ENCODE results near the gene VPS37C. TPM values are rescaled to one million over a fixed set of nuclear protein-coding genes. Genes with fewer than 3 reads are reported as not detected.
A peak's percentile ranks its signal among the peaks of the same experiment; 100 is the strongest.
"Not testable (repeated sequence)": the region's sequence is repeated elsewhere in the genome, so short reads cannot be mapped to it uniquely, and the experiment has no call there.

Gene VPS37C
- 10 to 100 TPM; 16.9 to 22.0 (median 19.2) TPM for polyA plus RNA-seq (ENCODE audit: insufficient read length in 3 of 3)
- long read RNA-seq, donor 1, transcript VPS37C-201 (5 exons, 2,865 nt): major isoform, 10 of 10 reads
- long read RNA-seq, donor 1, partial matches to known transcripts: 0 of 10 reads
- long read RNA-seq, donor 1, other reads (novel, unspliced or antisense): 0 of 10 reads
- long read RNA-seq, donor 2, transcript VPS37C-201 (5 exons, 2,865 nt): major isoform, 8 of 8 reads
- long read RNA-seq, donor 2, partial matches to known transcripts: 0 of 8 reads
- long read RNA-seq, donor 2, other reads (novel, unspliced or antisense): 0 of 8 reads
- long read RNA-seq, donor 3, transcript VPS37C-201 (5 exons, 2,865 nt): major isoform, 9 of 10 reads
- long read RNA-seq, donor 3, partial matches to known transcripts: 0 of 10 reads
- long read RNA-seq, donor 3, other reads (novel, unspliced or antisense): 0 of 10 reads
- long read RNA-seq, donor 4, transcript VPS37C-201 (5 exons, 2,865 nt): major isoform, 5 of 5 reads
- long read RNA-seq, donor 4, partial matches to known transcripts: 0 of 5 reads
- long read RNA-seq, donor 4, other reads (novel, unspliced or antisense): 0 of 5 reads
- long read RNA-seq, donor 5: 0 reads
- long read RNA-seq, donor 6, transcript VPS37C-201 (5 exons, 2,865 nt): major isoform, 7 of 7 reads
- long read RNA-seq, donor 6, partial matches to known transcripts: 0 of 7 reads
- long read RNA-seq, donor 6, other reads (novel, unspliced or antisense): 0 of 7 reads
- long read RNA-seq, donor 7, transcript VPS37C-201 (5 exons, 2,865 nt): major isoform, 12 of 12 reads
- long read RNA-seq, donor 7, partial matches to known transcripts: 0 of 12 reads
- long read RNA-seq, donor 7, other reads (novel, unspliced or antisense): 0 of 12 reads
- long read RNA-seq, donor 8, transcript VPS37C-201 (5 exons, 2,865 nt): major isoform, 14 of 16 reads
- long read RNA-seq, donor 8, partial matches to known transcripts: 0 of 16 reads
- long read RNA-seq, donor 8, other reads (novel, unspliced or antisense): 0 of 16 reads
- long read RNA-seq, donor 9, transcript VPS37C-201 (5 exons, 2,865 nt): major isoform, 8 of 8 reads
- long read RNA-seq, donor 9, partial matches to known transcripts: 0 of 8 reads
- long read RNA-seq, donor 9, other reads (novel, unspliced or antisense): 0 of 8 reads
- long read RNA-seq, donor 10, transcript VPS37C-201 (5 exons, 2,865 nt): major isoform, 9 of 9 reads
- long read RNA-seq, donor 10, partial matches to known transcripts: 0 of 9 reads
- long read RNA-seq, donor 10, other reads (novel, unspliced or antisense): 0 of 9 reads
- long read RNA-seq, donor 11, transcript VPS37C-201 (5 exons, 2,865 nt): major isoform, 8 of 8 reads
- long read RNA-seq, donor 11, partial matches to known transcripts: 0 of 8 reads
- long read RNA-seq, donor 11, other reads (novel, unspliced or antisense): 0 of 8 reads
- long read RNA-seq, donor 12: 0 reads
- long read RNA-seq, donor 13: 0 reads
- long read RNA-seq, donor 14, transcript VPS37C-201 (5 exons, 2,865 nt): major isoform, 5 of 5 reads
- long read RNA-seq, donor 14, partial matches to known transcripts: 0 of 5 reads
- long read RNA-seq, donor 14, other reads (novel, unspliced or antisense): 0 of 5 reads
- long read RNA-seq, donor 15, transcript VPS37C-201 (5 exons, 2,865 nt): major isoform, 6 of 6 reads
- long read RNA-seq, donor 15, partial matches to known transcripts: 0 of 6 reads
- long read RNA-seq, donor 15, other reads (novel, unspliced or antisense): 0 of 6 reads
- long read RNA-seq, donor 16, transcript VPS37C-201 (5 exons, 2,865 nt): major isoform, 25 of 27 reads
- long read RNA-seq, donor 16, partial matches to known transcripts: 0 of 27 reads
- long read RNA-seq, donor 16, other reads (novel, unspliced or antisense): 0 of 27 reads

- DNase-seq (ENCODE audit: extremely low read depth in 1 of 11, low read depth in 9 of 11, low spot score in 4 of 11): peak; percentile 60 to 86 (median 80)
Observed at GRCh38 chr11:61161190-61162091, at the start of gene VPS37C. VPS37C (minus strand) TSS chr11:61161426; CDS start chr11:61138829, 22,597 bp downstream.

DNA sequence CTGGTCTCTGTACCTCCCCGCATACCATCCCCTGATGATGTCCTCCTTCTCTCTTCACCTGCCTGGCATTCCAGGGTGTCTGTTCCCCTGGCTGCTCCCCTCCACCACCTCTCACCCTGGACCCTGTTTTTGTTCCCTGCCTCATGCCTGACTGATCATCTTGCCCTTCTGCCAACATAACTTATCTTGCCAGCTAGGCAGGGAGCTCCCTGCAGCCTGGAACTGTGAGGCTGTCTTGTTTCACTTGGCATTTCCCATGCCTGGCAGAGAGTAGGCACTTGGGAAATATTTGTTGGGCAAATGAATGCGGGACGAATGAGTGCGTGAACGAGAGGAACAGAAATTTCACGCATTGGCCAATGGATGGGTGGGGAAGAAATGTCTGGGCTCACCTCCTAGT is 49.4 kb upstream of the VPS37C start:
- not testable (repeated sequence) for DNase-seq (ENCODE audit: extremely low read depth in 1 of 11, low read depth in 9 of 11, low spot score in 4 of 11)

DNA sequence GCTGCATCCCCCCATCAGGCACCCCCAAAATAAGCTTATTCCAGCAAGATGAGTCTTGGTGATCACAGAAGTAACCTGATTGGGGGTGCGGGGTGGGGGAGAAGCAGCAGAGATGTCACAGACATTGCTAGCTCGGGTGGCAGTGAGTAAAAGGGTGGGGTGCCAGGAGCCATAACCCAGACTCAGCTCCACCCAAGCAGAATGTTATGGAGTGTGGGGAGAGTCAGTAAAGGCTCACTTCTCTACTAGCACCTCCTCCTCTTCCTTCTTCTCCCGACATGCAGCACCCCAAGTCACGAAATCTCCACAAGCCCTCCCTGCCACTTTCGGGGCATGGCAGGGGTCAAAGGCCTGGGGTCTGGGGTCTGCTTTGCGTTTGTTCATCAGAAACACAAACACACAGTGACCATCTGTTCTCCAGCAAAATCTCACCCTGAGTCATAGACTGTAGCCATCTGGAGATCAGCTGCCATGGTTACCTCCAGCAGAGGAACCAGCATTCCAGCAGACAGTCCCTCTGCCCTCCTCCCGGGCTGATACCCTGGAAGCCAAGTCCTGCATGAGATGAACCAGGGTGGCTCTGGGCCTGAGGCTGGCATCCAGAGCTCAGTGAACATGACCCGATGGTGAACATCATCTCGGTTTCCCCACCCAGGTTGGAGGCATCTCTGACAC is 46.5 kb upstream of the VPS37C start:
- DNase-seq (ENCODE audit: extremely low read depth in 1 of 11, low read depth in 9 of 11, low spot score in 4 of 11): not testable (repeated sequence)

- not testable (repeated sequence) for DNase-seq (ENCODE audit: extremely low read depth in 1 of 11, low read depth in 9 of 11, low spot score in 4 of 11)
Observed at GRCh38 chr11:61204502-61205059, 43.4 kb upstream of the VPS37C start.

GRCh38 chr11:61203873-61204272 is 42.6 kb upstream of the VPS37C start:
- DNase-seq (ENCODE audit: extremely low read depth in 1 of 11, low read depth in 9 of 11, low spot score in 4 of 11): not testable (repeated sequence)

GRCh38 chr11:61202950-61203746 is 41.9 kb upstream of the VPS37C start, which contains the start of gene PGA3:
PGA3 (plus strand) TSS chr11:61203515; CDS start chr11:61203565, 50 bp downstream.
- DNase-seq (ENCODE audit: extremely low read depth in 1 of 11, low read depth in 9 of 11, low spot score in 4 of 11): not testable (repeated sequence)

DNA sequence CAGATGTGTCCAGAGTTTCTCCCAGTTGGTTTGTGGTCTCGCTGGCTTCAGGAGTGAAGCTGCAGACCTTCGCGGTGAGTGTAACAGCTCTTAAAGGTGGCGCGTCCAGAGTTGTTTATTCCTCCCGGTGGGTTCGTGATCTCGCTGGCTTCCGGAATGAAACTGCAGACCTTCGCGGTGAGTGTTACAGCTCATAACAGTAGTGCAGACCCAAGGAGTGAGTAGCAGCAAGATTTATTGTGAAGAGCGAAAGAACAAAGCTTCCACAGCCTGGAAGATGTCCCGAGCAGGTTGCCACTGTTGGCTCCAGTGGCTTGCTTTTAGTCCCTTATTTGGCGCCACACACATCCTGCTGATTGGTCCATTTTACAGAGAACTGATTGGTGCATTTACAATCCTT is 40.2 kb upstream of the VPS37C start:
- no peak for DNase-seq (ENCODE audit: extremely low read depth in 1 of 11, low read depth in 9 of 11, low spot score in 4 of 11)

DNA sequence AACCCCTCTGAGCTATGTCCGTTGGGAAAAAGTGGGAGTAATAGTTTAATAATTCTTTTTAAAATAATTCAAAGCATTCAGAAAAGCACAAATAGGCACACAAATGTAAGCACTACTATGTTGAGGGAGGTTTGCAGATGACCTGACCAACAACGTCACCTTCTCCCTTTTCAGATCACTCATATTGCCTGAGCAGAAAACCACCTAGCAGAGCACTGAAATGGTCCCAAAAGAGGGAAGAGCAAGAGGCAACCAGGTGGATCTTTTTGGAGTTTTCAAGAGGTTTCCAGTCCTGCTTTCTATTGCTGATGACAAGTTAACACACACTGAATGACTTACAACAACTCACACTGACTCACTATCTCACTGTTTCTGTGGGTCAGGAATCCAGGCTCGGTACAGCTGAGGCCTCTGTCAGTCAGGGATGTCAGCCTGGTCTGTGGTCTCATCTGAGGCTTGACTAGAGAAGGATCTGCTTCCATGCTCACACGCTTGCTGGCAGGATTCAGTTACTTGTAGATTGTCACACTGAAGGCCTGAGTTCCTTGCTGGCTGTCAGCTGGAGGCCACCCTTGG is 37.8 kb upstream of the VPS37C start:
- no peak for DNase-seq (ENCODE audit: extremely low read depth in 1 of 11, low read depth in 9 of 11, low spot score in 4 of 11)

DNA sequence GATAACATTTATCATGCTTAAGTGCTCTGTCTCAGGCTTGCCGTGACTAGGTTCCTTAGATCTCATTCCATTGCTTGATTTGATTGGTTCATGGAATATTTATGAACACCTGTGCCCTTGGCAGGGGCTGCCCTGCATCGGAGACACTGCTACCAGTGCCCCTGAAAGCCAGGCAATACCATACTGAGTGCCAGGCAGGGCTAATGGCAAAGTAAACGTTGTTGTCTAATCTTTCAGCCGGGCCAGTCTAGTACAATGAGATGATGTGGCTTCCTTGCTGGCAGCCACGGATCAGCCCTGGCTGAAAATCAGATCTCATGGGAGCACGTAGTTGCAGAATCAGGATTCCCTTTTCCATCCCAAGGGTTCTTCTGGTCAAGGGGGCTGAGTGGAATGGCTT is 37.1 kb upstream of the VPS37C start:
- no peak for DNase-seq (ENCODE audit: extremely low read depth in 1 of 11, low read depth in 9 of 11, low spot score in 4 of 11)

GRCh38 chr11:61195719-61196118 is 34.5 kb upstream of the VPS37C start:
- peak in 6 of 11 donors; percentile 41 to 74 (median 66) for DNase-seq (ENCODE audit: extremely low read depth in 1 of 11, low read depth in 9 of 11, low spot score in 4 of 11)

GRCh38 chr11:61194981-61195695 is 33.9 kb upstream of the VPS37C start:
- no peak for DNase-seq (ENCODE audit: extremely low read depth in 1 of 11, low read depth in 9 of 11, low spot score in 4 of 11)

DNA sequence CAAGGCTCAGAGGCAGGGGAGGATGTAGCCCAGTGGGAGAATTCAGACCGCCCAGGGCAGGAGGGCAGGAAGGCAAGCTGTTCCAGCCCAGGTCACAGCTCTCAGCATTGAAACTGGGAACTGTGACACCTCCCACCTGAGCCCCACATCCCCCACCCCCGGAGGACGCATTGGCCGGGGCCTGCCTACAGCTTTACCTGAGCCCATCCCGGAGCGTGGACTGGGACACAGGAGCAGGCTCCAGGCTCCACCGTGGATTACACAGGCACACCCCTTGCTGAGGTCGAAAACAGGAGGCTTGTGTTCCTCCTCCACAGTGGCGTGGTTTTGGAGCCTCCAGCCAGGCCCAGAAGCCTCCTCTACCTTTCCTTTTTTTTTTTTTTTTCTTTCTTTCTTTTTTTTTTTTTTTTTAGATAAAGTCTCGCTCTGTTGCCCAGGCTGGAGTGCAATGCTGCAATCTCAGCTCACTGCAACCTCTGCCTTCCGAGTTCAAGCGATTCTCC is 33.0 kb upstream of the VPS37C start:
- no peak for DNase-seq (ENCODE audit: extremely low read depth in 1 of 11, low read depth in 9 of 11, low spot score in 4 of 11)

DNA sequence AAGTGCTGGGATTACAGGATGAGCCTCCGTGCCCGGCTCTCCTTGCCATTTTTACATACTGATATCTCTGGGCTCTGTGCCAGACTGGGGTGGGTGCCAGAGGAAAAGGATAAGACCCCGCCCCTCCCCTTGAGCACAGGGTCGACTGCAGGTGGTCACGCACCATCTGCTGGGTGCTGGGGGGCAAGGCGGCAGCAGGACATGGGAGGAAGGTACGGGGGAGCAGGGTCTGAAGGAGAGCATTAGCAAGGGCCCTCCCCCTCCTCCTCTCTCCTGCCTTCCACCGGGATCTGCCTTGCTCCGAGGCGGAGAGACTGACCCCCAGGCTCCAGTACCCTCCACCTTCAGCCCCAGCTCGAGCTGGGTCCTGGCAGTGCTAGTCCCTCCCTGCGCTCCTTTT is 32.4 kb upstream of the VPS37C start:
- DNase-seq (ENCODE audit: extremely low read depth in 1 of 11, low read depth in 9 of 11, low spot score in 4 of 11): no peak

GRCh38 chr11:61189933-61190332 is 28.7 kb upstream of the VPS37C start:
- DNase-seq (ENCODE audit: extremely low read depth in 1 of 11, low read depth in 9 of 11, low spot score in 4 of 11): no peak
